ENCODE measurements around the gene KSR1. TPM values are rescaled to one million over a fixed set of nuclear protein-coding genes. Genes with fewer than 3 reads are reported as not detected.
A peak's percentile ranks its signal among the peaks of the same experiment; 100 is the strongest.

KSR1 gene
- total and polyA plus RNA-seq, 9 of the 15 experiments (the other 6 are each of a cell fraction or from before 2014, with no cell fraction given): 1.4 to 51.7 (median 18.4) TPM

GRCh38 chr17:27450416-27450815 lies 5.8 kb upstream of the KSR1 start:
- ATAC-seq: no peak
- POLR2A ChIA-PET: interaction anchor here (1.2 kb wide), 1 partner anchor 9 kb away, joined by 4 read pairs; no protein-coding TSS in a partner anchor
- no TSS peak for BruUV-seq (replicated peaks)
- Histone ChIP-seq H3K27me3 (ENCODE audit: control insufficient read depth in 2 of 2, insufficient read depth in 2 of 2, low read length in 2 of 2) (no peaks in the 10 kb centered on the region), H3K4me3 (no peak overlapping the region), H3K4me1 (replicated peaks in 1 of 2; ENCODE audit: control insufficient read depth in 2 of 2, insufficient read depth in 2 of 2, low read length in 2 of 2) (peaks cover 35 to 47% of the 10 kb centered on the region in 2 experiments; a peak in 4 of 5 replicates), H3K36me3 (ENCODE audit: control insufficient read depth, insufficient read depth, low read length) (no peaks in the 10 kb centered on the region), H2AFZ (ENCODE audit: low read depth, low read length) (peak overlapping the region; percentile 57), H3K79me2 (ENCODE audit: control insufficient read depth, insufficient read depth, low read length) (no peaks in the 10 kb centered on the region), H3K9ac (ENCODE audit: insufficient read depth in 1 of 2, low read depth in 2 of 2, low read length in 2 of 2) (no peak overlapping the region), H3K9me1 (ENCODE audit: control insufficient read depth, insufficient read depth, low read length) (no peaks in the 10 kb centered on the region), H3K27ac (ENCODE audit: extremely low read depth, low read depth, low read length) (no peak overlapping the region), H4K20me1 (replicated peaks; ENCODE audit: control insufficient read depth, insufficient read depth, low read length) (no peaks in the 10 kb centered on the region), H3K9me3 (replicated peaks; ENCODE audit: control insufficient read depth, insufficient read depth, low read depth, low read length) (no peaks in the 10 kb centered on the region), H3K4me2 (ENCODE audit: insufficient read depth, low read length) (no peak overlapping the region)
- CTCF ChIA-PET (ENCODE audit: low intra/inter-chr PET ratio): no interaction called here
- 11% methylated on average over 1 of the region's 1 CpG for WGBS (ENCODE audit: insufficient coverage, low coverage, missing lambda C conversion rate)
- intact Hi-C loops (cut with micrococcal nuclease) (loop anchor here (10.0 kb wide), 1 partner anchor 206 kb away; no protein-coding TSS in a partner anchor), in situ Hi-C loops (cut with MboI) (no loop called here)
- FAIRE-seq: no peak
- DNase-seq (ENCODE audit: extremely low read depth in 1 of 4, low spot score in 3 of 4): no peak
- TF ChIP-seq, protein P1, sequence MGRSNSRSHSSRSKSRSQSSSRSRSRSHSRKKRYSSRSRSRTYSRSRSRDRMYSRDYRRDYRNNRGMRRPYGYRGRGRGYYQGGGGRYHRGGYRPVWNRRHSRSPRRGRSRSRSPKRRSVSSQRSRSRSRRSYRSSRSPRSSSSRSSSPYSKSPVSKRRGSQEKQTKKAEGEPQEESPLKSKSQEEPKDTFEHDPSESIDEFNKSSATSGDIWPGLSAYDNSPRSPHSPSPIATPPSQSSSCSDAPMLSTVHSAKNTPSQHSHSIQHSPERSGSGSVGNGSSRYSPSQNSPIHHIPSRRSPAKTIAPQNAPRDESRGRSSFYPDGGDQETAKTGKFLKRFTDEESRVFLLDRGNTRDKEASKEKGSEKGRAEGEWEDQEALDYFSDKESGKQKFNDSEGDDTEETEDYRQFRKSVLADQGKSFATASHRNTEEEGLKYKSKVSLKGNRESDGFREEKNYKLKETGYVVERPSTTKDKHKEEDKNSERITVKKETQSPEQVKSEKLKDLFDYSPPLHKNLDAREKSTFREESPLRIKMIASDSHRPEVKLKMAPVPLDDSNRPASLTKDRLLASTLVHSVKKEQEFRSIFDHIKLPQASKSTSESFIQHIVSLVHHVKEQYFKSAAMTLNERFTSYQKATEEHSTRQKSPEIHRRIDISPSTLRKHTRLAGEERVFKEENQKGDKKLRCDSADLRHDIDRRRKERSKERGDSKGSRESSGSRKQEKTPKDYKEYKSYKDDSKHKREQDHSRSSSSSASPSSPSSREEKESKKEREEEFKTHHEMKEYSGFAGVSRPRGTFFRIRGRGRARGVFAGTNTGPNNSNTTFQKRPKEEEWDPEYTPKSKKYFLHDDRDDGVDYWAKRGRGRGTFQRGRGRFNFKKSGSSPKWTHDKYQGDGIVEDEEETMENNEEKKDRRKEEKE (IDR thresholded peaks at IDR 0.05; ENCODE audit: borderline replicate concordance in 1 of 2, control insufficient read depth in 1 of 2, low read depth in 2 of 2, low read length in 1 of 2): no peak
- no peak for TF ChIP-seq POLR2G (IDR thresholded peaks at IDR 0.05; ENCODE audit: low read depth, low read length)
- no peak for TF ChIP-seq LEF1 (IDR thresholded peaks at IDR 0.05)
- TF ChIP-seq MXI1 (IDR thresholded peaks at IDR 0.05; ENCODE audit: low read depth, low read length): no peak
- TF ChIP-seq, protein P2, sequence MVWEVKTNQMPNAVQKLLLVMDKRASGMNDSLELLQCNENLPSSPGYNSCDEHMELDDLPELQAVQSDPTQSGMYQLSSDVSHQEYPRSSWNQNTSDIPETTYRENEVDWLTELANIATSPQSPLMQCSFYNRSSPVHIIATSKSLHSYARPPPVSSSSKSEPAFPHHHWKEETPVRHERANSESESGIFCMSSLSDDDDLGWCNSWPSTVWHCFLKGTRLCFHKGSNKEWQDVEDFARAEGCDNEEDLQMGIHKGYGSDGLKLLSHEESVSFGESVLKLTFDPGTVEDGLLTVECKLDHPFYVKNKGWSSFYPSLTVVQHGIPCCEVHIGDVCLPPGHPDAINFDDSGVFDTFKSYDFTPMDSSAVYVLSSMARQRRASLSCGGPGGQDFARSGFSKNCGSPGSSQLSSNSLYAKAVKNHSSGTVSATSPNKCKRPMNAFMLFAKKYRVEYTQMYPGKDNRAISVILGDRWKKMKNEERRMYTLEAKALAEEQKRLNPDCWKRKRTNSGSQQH (CRISPR knock-in tag; IDR thresholded peaks at IDR 0.05): no peak
- no peak for TF ChIP-seq PHTF2 (CRISPR knock-in tag; IDR thresholded peaks at IDR 0.05)
- TF ChIP-seq NRF1 (conservative IDR thresholded peaks at IDR 0.05 in 1 of 2, IDR thresholded peaks at IDR 0.05 in 1 of 2): no peak
- TF ChIP-seq SMC3 (conservative IDR thresholded peaks at IDR 0.05; ENCODE audit: insufficient read depth, low read depth, low read length): no peak
- TF ChIP-seq HNRNPL (IDR thresholded peaks at IDR 0.05; ENCODE audit: low read depth, low read length): no peak
- TF ChIP-seq CREB1 (IDR thresholded peaks at IDR 0.05): no peak
- no peak for TF ChIP-seq CREB1 (CRISPR knock-in tag; IDR thresholded peaks at IDR 0.05)
- no peak for TF ChIP-seq CHD2 (IDR thresholded peaks at IDR 0.05; ENCODE audit: low read depth, low read length)
- no peak for TF ChIP-seq KLF16 (IDR thresholded peaks at IDR 0.05)
- TF ChIP-seq RBM39 (optimal IDR thresholded peaks at IDR 0.05; ENCODE audit: low read depth, low read length): no peak
- TF ChIP-seq, protein P3, sequence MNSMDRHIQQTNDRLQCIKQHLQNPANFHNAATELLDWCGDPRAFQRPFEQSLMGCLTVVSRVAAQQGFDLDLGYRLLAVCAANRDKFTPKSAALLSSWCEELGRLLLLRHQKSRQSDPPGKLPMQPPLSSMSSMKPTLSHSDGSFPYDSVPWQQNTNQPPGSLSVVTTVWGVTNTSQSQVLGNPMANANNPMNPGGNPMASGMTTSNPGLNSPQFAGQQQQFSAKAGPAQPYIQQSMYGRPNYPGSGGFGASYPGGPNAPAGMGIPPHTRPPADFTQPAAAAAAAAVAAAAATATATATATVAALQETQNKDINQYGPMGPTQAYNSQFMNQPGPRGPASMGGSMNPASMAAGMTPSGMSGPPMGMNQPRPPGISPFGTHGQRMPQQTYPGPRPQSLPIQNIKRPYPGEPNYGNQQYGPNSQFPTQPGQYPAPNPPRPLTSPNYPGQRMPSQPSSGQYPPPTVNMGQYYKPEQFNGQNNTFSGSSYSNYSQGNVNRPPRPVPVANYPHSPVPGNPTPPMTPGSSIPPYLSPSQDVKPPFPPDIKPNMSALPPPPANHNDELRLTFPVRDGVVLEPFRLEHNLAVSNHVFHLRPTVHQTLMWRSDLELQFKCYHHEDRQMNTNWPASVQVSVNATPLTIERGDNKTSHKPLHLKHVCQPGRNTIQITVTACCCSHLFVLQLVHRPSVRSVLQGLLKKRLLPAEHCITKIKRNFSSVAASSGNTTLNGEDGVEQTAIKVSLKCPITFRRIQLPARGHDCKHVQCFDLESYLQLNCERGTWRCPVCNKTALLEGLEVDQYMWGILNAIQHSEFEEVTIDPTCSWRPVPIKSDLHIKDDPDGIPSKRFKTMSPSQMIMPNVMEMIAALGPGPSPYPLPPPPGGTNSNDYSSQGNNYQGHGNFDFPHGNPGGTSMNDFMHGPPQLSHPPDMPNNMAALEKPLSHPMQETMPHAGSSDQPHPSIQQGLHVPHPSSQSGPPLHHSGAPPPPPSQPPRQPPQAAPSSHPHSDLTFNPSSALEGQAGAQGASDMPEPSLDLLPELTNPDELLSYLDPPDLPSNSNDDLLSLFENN (IDR thresholded peaks at IDR 0.05; ENCODE audit: low read depth in 2 of 2, low read length in 2 of 2): no peak
- no peak for TF ChIP-seq FOXP1 (CRISPR knock-in tag; IDR thresholded peaks at IDR 0.05)
- no peak for TF ChIP-seq FUS (optimal IDR thresholded peaks at IDR 0.05; ENCODE audit: low read depth, low read length)
